Hepatocyte (in vitro differentiated cells): ENCODE results near the gene ANKRD13B. TPM values are rescaled to one million over a fixed set of nuclear protein-coding genes. Genes with fewer than 3 reads are reported as not detected.

Experiments used
- DNase-seq: peaks from one replicate; pipeline ENCODE4 v3.0.0-alpha.2; 2016; ENCODE audit warnings: low spot score
- H2AFZ ChIP-seq: fragments of 200-600 bp; sonication (generic); 2 replicates; pipeline ENCODE4 v1.6.0; 2016; ENCODE audit warnings: antibody characterized with exemption, mild to moderate bottlenecking
- H3K27ac ChIP-seq: fragments of 200-600 bp; sonication (generic); 2 replicates; pipeline ENCODE4 v1.5.1; 2016; ENCODE audit warnings: mild to moderate bottlenecking
- H3K27me3 ChIP-seq: fragments of 200-600 bp; sonication (generic); 2 replicates; pipeline ENCODE4 v1.6.1; 2016
- H3K36me3 ChIP-seq: fragments of 200-600 bp; sonication (generic); replicated peaks from 2 replicates; pipeline ENCODE4 v1.5.1; 2016; ENCODE audit warnings: low read depth; ENCODE audit not compliant: insufficient read depth
- H3K4me1 ChIP-seq: fragments of 200-600 bp; sonication (generic); 2 replicates; pipeline ENCODE4 v1.5.1; 2016; ENCODE audit warnings: mild to moderate bottlenecking, moderate library complexity; ENCODE audit not compliant: insufficient read depth
- H3K4me2 ChIP-seq: fragments of 200-600 bp; sonication (generic); 2 replicates; pipeline ENCODE4 v1.6.0; 2016
- H3K4me3 ChIP-seq: fragments of 200-600 bp; sonication (generic); 2 replicates; pipeline ENCODE4 v1.5.1; 2016; ENCODE audit warnings: mild to moderate bottlenecking
- H3K79me2 ChIP-seq: fragments of 200-600 bp; sonication (generic); 2 replicates; pipeline ENCODE4 v1.6.0; 2017; ENCODE audit warnings: mild to moderate bottlenecking
- H3K9me2 ChIP-seq: fragments of 200-600 bp; sonication (generic); replicated peaks from 2 replicates; pipeline ENCODE4 v1.6.0; 2017; ENCODE audit warnings: mild to moderate bottlenecking; ENCODE audit not compliant: insufficient read depth
- H3K9me3 ChIP-seq: fragments of 200-600 bp; sonication (generic); 2 replicates; pipeline ENCODE4 v1.5.1; 2016; ENCODE audit warnings: low read depth, mild to moderate bottlenecking
- H4K20me1 ChIP-seq: fragments of 200-600 bp; sonication (generic); 2 replicates; pipeline ENCODE4 v1.6.0; 2016; ENCODE audit warnings: mild to moderate bottlenecking; ENCODE audit not compliant: insufficient read depth, poor library complexity, severe bottlenecking
- CTCF ChIP-seq: fragments of 200-600 bp; sonication (generic); IDR thresholded peaks from 2 replicates; pipeline ENCODE4 v1.5.1; 2016; ENCODE audit warnings: antibody characterized with exemption, mild to moderate bottlenecking; ENCODE audit not compliant: poor library complexity
- EZH2 ChIP-seq: fragments of 200-600 bp; sonication (generic); IDR thresholded peaks from 2 replicates; pipeline ENCODE4 v1.6.1; 2016; ENCODE audit warnings: antibody characterized with exemption, mild to moderate bottlenecking, borderline replicate concordance
- EZH2phosphoT487 ChIP-seq: fragments of 200-600 bp; sonication (generic); IDR thresholded peaks from one replicate; pipeline ENCODE4 v1.6.1; 2018; ENCODE audit warnings: antibody characterized with exemption, mild to moderate bottlenecking, low read depth, moderate library complexity; ENCODE audit not compliant: unreplicated experiment, severe bottlenecking
- WGBS: methylation state at CpG from one replicate; pipeline ENCODE4 v1.1.6; 2016; ENCODE audit warnings: low lambda C conversion rate; ENCODE audit errors: missing lambda C conversion rate; 5-methylcytosine and 5-hydroxymethylcytosine counted together
- polyA plus RNA-seq: library from polyadenylated mRNA; unstranded; fragments of >200 nt; fragmentation: Nextera tagmentation; extraction: Ambion mirVana; gene quantifications from 2 replicates; pipeline ENCODE4 v1.2.1, GENCODE V29; 2016
- total RNA-seq: library from RNA; depleted of rRNA; stranded (reverse); fragments of >200 nt; gene quantifications from 2 replicates; pipeline ENCODE4 v1.2.3, GENCODE V29; 2014

ANKRD13B gene
- total and polyA plus RNA-seq, 2 experiments from 2014 or later: 5.1 to 7.2 TPM

- 96% methylated on average over 3 of the region's 3 CpGs for WGBS
- Histone ChIP-seq H3K9me3 (no peaks in the 10 kb centered on the region), H2AFZ (no peak overlapping the region), H3K27ac (no peak overlapping the region), H3K4me3 (no peak overlapping the region), H3K9me2 (no peaks in the 10 kb centered on the region), H3K36me3 (no peaks in the 10 kb centered on the region), H3K79me2 (peaks cover 8% of the 10 kb centered on the region), H4K20me1 (no peaks in the 10 kb centered on the region), H3K4me1 (peaks cover 22% of the 10 kb centered on the region), H3K27me3 (no peaks in the 10 kb centered on the region), H3K4me2 (no peak overlapping the region)
- TF ChIP-seq CTCF (no peak), EZH2phosphoT487 (no peak)
- DNase-seq: no peak
Measured at GRCh38 chr17:29563816-29564215, 29.1 kb upstream of the ANKRD13B start.

DNA sequence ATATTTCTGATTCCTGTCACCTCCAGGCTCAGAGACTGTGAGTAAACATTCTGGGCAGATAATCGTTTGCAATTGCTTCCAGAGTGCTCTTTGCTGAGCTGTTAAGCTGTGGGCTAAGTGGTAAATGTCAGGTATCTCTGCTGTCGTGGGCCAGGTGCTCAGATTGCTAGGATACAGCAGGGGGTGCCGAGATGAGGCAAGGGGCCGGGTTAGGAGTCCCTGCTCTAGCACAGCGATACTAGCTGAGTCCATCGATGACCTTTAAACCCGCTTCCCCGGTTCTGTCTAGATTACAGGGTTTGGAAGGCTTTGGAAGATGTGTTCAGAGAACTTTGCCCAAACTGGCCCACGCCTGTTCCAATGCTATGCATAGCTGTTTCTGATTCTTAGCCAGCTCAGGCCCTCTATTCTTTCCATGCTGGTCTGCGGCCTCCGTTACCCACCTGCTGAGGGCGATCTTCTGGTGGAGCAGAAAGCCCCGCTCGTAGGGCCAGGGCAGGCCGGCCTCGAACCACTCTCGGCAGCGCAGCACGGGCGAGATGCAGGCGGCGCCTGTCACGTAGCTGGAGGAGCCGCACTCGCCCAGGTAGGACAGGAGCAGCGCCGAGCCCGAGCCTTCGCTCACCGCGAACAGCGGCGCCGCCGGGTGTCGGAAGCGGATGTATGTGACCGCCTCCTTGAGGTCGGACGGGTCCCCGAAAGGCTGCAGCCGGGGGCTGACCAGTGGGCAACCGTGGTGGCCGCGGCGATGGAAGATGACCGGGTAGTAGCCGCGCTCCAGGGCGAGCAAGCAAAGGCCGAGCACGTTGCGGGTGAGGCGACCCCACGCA, 27.1 kb upstream of the ANKRD13B start:
- no peaks in the 10 kb centered on the region for H3K27me3 ChIP-seq
- H2AFZ ChIP-seq: peak overlapping the region; percentile 71
- H3K4me2 ChIP-seq: peak overlapping the region; percentile 95
- H3K4me3 ChIP-seq: peak overlapping the region; percentile 80
- peaks cover 25% of the 10 kb centered on the region for H3K79me2 ChIP-seq
- 9% methylated on average over 54 of the region's 55 CpGs for WGBS
- H3K27ac ChIP-seq: peak overlapping the region; percentile 67
- peak; percentile 58 for DNase-seq
- H3K9me3 ChIP-seq: no peaks in the 10 kb centered on the region
- no peaks in the 10 kb centered on the region for H3K36me3 ChIP-seq
- peaks cover 31% of the 10 kb centered on the region for H3K4me1 ChIP-seq
- no peaks in the 10 kb centered on the region for H4K20me1 ChIP-seq
- no peaks in the 10 kb centered on the region for H3K9me2 ChIP-seq
- TF ChIP-seq EZH2 (no peak), EZH2phosphoT487 (no peak), CTCF (peak; percentile 21)

DNA sequence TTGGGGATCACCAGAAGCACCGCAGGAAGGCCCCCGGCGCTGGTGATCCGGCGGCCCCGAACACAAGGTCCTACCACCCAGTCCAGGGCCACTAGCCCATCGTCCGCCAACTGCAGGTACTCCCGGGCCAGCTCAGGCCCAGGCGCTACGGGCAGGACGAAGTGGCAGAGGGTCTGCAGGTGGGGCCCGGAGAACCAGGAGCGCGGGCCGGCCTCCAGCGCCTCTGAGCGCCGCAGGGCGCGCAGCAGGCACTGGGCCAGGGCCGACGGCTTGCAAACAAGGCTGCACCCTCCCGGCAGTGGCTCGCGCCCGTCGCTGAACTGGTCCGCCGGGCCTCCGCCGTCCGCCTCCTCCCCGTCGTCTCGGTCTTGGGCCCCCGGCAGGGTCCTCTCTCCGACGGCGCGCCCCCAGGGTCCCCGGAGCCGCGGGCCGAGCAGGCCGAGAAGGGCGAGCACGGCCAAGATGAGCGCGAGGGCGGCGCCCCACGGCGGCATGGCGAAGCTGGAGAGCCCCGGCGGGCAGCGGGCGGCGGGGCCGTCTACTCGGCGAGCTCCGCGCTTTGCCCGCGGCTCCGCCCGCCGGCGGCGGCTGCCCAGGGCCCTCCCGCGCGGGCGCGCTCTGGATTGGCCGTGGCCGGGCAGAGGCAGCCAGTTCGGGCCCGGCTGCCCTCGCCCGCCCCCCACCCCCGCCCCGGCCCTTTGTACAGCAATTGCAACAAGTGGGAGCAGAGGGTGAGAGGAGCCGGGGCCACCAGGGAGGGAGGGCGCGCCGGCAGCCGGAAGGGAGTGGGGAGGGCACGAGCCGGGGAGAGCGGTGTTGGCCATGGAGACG, 26.2 kb upstream of the ANKRD13B start, which contains the start of gene ABHD15:
Gene ABHD15, minus strand, starts transcription at position 565 of the 831 bp plus-strand sequence. Its CDS starts 71 bp downstream, at position 494.
- H3K27ac ChIP-seq: peak within 1 kb of the TSS; percentile 90
- peak; percentile 90 for DNase-seq
- no peaks in the 10 kb centered on the region for H4K20me1 ChIP-seq
- no peaks in the 10 kb centered on the region for H3K9me3 ChIP-seq
- peaks cover 29% of the 10 kb centered on the region for H3K79me2 ChIP-seq
- no peaks in the 10 kb centered on the region for H3K9me2 ChIP-seq
- 2% methylated on average over 67 of the region's 94 CpGs for WGBS
- peak within 1 kb of the TSS; percentile 80 for H3K4me3 ChIP-seq
- no peaks in the 10 kb centered on the region for H3K36me3 ChIP-seq
- peak within 1 kb of the TSS; percentile 95 for H3K4me2 ChIP-seq
- peak within 1 kb of the TSS; percentile 80 for H2AFZ ChIP-seq
- no peaks in the 10 kb centered on the region for H3K27me3 ChIP-seq
- TF ChIP-seq EZH2phosphoT487 (no peak), EZH2 (no peak), CTCF (no peak)
- H3K4me1 ChIP-seq: peaks cover 31% of the 10 kb centered on the region
